GM21367 (cell line): Measurements from ENCODE around the gene ARRB1.
"Not testable (repeated sequence)": the region's sequence is repeated elsewhere in the genome, so short reads cannot be mapped to it uniquely, and the experiment has no call there.

Experiments
- ATAC-seq: cut with Tn5 transposase; IDR thresholded peaks from one replicate; pipeline ENCODE4 v1.9.1; 2021; ENCODE audit not compliant: unreplicated experiment

The ARRB1 gene

DNA sequence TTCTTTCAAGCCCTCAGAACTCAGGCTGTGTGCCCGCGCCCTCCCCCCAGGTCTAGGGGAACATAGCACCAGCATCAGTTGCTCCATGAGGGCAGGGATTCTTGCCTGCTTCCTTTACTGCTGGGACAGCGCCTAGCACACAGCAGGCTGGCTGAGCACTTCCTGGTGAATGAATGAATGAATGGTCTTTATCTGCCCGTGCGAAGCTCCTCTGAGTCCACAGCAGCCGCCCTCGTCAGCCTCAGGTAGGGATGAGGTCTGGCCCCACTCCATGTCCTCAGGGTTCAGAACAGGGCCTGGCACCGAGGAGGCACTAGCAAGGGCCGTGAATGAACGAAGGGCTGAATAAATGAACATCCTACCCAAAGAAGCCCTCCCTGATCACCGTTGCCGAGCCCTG, 27.3 kb downstream of the ARRB1 start:
- ATAC-seq: no peak

DNA sequence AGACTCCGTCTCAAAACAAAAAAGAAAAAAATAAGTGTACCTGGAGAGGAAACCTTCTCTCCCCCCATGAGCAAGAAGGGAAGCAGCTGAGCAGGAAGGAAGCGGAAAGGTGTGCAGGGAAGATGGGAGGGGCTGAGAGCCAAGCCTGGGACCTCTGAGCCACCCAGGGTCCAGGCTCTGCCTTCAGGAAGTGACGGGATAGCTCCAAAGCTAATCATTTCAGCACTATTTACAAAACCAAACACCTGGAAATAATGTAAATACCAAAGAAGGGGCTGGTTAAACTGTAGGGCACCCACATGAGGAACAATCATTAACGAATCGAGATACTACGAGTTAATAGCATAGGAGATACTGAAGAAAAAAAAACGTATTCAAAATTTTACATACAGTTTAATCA, 27.9 kb downstream of the ARRB1 start:
- no peak for ATAC-seq

DNA sequence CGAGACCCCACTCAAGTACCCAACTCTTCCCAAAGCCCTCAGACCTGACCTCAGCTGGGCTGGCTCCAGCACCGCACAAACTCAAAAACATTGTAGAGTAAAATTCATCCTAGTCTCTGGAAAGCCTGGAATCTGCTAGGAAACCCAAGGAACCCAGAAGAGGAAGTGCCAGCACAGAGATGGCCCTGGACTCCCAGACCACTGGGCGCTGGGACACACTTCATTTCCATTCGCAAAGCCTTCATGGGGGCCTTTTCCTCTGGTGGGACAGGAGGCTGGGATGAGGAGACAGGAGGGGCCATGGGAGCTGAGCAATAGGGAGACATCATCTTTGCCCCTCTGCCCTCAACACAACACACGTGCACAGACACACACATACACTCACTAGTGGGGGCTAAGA, 30.8 kb downstream of the ARRB1 start:
- no peak for ATAC-seq

DNA sequence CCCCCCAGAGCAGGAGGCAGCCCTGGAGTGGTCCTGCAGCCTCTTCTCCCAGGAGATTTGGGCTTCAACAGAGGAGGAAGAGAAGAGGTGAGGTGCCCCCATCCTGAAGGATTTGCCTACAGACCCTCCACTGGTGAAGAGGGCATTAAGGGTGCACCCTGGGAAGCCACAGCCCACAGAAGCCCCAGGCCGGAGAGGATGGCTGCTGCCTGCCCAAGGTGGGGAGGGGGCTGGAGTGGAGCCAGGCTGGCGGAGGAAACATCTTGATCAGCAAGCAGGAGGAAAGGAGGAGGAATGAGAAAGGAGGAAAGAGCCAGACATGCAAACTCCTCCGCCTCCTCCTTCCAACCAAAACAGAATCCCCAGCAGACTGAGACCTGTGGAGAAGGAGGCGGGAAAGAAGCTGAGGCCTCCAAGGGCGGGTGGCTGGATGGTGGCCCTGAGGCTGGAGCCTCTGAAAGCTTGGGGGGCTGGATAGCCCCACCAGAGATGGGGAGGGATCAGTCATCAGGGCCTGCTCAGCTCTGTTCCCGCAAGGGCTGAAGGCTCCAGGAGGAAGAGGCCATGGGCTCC, 31.3 kb downstream of the ARRB1 start:
- ATAC-seq: no peak

DNA sequence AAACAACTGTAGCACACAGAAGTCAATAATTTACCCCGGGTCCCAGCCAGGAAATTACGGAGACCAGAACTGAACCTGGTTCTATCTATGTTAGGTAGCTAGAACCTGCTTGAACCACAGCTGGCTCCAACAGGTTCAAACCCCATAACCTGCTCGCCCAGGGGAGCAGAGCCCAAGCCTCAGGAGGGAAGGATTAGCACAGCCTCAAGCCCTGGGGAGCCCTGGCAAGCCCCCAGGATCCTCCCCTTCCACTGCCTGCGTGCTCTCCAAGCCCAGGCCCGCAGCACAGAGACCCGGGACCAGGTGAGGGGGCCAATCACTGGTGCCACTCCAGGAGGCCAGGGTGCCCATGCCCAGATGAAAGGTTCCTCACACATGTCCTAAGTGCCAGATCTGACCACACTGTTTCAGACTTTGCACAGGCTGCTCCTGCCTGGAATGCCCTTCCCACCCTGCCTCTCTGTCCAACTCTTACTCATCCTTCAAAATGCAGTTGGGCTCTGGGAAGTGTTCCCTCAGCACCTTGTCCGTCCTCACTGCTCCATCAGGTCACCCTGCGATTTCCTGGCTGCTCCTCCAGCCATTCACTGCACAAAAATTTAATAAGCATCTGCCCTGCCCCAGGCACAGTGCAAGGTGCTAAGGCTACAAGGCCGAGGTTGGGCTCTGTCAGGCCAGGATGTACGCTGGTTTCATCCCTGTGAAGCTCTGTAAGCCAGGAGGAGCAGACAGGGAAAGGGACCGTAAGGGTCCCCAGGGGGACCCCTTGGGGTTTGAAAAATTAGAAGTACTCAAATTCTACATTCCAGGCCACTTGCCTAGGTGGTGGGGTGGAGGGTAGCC, 32.2 kb downstream of the ARRB1 start:
- ATAC-seq: no peak

DNA sequence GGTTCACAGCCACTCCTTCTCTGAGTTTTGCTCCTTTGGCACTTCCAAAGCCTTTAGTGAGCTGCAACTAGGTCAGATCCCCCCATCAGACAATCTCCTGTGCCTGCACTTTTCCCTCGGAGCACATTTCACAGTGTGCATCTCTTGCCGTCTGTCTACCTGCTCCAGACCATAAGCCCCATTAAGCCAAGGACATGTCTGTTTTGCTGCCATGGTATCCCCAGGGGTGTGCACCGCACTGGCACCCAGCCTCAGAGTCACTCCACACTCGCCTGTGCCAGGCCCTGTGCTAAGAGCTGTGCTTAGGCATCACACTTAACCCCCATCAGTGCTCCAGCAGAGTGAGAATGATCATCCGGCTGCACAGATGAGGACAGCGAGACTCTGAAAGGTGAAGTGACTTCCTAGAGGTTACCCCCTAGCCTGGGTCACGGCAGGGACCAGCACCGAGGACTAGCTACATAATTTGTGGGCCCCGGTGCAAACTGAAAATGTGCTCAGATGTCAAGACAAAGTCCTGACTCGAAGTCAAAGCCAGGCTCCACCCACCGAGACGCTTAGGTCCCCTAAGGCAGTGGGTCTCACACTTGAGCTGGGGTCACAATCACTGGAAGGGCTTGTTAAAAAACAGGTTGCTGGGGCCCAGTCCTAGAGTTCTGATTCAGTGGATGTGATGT, 33.9 kb downstream of the ARRB1 start:
- ATAC-seq: no peak

DNA sequence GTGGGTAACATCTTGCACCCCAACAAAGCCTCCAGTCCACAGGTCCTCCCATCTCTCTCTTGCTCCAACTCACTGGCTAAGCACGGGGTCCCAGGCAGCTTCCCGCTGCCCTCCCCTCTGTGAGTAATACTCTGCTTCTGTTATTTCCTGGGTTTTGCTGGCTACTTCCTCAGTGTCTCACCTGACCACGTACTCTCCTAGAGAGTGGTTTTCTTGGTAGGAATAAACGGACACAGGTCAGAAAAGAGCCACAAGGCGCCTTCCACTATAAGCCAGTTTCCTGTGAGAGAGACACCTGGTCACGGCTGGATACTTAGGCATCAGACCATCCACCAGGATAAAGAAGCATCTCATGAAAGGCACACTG, 36.0 kb downstream of the ARRB1 start:
- ATAC-seq: no peak

DNA sequence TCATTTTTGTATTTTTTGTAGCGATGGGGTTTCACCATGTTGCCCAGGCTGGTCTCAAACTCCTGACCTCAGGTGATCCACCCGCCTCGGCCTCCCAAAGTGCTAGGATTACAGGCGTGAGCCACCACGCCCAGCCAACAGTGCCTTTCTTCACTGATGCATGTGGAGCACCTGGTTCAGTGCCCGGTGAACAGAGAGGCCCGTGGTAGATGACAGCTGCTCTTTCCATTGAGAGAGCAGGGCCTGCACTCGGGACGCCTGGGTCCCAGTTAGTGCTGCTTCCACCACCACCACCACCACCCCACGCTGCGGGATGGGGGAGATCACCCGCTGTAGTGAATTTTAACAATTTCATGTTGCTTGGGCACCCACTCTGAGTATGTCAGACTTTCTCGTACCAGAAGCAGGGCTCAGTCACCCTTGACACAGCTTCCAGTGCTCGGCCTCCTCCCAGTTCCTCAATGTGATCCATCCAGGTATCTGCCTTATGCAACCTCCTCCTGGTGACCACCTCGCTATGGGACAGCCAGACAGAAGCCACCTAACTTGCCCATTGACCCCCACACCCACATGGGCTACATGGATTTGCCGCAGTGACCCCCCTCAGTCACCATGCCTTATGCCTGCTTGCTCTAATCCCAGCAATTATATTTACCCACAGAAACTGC, 36.6 kb downstream of the ARRB1 start:
- no peak for ATAC-seq

DNA sequence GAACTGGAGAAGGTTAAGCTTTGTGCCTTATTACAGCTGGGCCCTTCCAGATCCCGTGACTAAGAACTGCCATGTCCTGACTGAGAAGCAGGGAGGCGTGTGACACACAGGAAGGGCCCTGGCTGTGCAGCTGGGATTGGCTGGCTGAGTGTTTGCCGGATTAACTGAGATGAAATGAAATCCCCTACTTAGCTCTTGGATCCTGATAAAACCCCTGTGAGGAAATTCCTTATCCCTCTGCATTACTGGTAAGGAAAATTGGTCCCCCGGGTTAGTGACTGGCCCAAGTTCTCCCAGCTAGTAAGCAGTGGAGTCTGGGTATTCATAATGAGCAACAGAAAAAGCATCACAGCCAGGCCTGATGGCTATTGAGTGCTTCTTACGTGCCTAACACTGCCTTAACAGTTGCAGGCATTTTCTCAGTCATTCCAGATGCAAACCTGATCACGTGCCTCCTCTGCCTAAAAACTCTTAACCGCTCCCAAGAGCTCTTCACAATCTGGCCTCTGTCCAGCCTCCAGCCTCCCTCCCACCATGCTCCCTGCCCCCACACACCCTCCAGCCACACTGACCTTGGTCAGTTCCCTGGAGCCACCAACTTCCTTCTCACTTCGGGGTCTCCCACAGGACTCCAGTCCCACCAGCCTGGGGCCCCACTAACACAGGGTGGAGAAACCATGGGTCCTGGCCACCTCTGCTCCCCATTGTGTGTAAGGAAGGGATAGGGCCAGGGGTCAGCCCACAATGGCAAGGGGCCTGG, 37.8 kb downstream of the ARRB1 start:
- no peak for ATAC-seq

DNA sequence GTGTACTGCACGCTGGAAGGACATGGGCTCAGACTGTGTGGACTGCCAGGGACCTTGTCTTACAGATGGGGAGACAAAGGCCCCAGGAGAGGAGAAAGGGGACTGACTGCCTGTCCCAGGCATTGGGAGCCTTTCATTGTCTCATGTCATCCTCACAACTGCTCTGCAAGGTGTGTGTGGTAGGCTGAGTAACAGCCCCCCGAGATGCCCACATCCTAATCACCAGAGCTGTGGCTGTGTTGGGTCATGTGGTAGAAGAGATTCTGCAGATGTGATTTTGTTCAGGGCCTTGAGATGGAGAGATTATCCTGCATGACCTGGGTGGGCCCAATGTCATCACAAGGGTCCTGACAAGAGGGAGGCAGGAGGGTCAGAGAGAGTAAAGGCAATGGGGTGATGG, 39.1 kb downstream of the ARRB1 start:
- ATAC-seq: no peak

DNA sequence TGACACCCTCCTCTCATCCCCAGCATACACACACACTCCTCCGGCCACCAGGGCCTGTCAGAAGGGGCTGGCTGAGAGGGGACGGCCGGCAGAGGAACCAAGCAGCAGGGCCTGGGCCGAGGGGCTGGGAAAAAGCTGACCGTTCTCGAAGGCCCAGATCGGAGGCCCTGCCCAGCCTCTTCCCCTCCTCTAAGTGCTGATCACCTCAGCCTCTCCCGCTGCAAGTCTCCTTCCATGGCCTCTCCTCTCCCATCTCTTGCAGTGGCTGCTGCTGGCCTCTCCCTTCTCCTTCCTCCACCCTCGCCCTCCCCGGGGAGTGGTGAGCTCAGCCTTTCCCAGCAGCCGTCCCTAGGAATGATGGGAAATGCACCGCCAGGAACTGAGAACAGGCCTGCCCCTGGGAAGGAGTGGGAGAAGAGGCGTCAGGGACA, 39.6 kb downstream of the ARRB1 start:
- no peak for ATAC-seq

DNA sequence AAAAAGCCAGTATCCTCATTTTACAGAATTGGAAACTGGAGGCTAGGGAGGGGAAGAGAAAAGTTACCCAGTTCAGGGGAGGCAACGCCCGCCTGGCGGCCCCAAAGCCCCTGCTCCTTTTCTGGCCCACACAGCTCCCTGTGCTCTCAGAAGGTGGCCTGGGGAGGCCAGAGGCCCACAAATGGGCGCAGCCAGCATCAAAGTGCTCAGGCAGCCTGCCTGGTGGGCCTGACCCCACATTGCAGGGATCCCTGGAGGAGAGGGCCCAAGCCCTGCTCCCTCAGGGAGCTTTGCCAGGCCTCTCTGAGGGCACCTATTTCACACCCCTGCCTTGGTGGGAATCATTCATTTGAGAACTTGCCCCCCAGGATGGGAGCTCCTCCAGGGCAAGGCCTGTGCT, 42.5 kb downstream of the ARRB1 start:
- ATAC-seq: no peak

DNA sequence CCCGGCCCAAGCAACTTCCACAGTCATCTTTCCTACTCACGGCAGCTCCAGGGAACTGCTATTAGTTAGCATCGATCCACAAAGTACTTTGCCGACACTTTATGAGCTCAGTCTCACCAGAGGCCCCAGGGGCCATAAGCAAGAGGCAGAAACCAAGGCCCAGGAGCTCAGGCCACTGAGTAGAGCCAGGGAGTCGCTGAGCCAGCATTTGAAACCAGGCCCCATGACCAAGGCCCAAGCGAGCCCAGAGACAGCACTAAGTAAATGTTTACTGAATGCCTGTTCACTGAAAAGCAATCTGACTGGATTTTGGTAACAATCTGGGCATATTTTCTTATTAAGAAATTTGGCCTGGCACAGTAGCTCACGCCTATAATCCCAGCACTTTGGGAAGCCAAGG, 43.3 kb downstream of the ARRB1 start:
- no peak for ATAC-seq

DNA sequence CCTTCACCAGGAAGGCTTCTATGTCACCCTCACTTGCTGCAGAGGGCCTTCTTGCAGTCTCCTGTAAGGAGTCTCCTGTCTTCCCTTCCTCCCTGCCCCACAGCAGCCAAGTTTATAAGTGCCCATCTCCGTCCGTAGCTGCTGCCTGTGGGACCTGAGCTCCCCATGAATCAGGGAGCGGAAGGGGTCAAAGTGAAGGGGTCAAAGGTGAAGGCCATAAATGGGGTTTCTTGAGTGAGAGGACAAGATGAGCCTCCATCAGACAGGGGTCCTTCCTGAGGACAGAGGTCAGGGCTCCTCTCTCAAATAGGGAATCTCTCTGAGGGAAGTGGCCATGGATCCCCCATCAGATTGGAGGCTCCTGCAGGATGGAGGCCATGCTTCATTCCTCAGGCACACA, 44.4 kb downstream of the ARRB1 start:
- ATAC-seq: no peak

DNA sequence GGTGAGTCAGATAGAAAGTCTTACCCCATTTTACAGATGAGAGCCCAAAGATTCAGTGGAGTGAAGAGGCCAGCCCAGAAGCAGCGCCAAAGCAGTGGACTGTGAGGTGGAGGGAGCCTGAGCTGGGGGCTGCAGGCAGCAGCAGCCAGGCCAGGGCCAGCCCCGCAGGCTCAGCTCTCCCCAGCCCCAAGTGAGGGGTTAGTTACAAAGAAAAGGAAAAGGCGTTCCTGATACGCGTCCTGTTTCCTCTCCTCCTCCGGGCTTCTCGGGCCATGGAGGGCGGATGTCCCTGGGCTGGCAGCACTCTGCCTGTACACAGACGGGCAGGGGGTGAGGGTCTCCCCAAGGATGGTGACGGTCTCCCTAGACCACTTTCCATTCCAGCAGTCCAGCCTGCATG, 44.9 kb downstream of the ARRB1 start:
- no peak for ATAC-seq

DNA sequence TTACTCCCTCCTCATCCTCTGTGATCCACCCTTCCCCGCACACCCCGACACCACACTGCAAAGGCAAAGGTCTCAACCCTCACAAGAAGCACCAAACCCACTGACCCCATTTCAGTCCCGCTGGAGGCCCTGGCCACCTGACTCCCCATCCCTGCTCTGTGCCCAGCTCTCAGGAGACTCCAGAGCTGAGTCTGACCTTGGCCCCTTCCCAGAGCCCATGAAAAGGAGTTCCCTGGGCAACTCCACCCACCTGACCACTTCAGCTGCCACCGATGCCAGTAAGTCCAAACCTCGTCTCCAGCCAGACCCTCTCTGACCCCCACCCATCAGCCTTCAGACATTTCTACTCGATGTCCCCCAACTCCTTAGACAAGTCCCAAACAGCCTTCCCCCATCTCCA, 45.5 kb downstream of the ARRB1 start:
- no peak for ATAC-seq

DNA sequence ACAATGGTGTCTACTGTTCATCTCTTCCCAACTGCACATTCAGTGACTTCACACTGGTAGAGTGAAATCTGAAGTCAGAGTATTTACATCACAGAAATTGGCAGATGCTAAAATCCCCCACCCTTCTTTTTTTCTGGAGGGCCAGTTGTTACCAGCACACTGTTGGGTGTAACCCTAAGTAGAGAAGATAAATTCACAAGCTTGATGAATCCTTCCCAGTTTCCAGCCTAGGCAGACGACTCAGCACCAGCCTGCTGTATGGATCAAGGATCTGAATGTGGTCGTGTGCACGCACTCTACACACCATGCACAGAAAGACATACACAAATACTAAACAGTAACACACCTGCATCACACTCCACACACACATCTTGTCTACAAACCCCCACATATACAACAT, 46.0 kb downstream of the ARRB1 start:
- no peak for ATAC-seq

DNA sequence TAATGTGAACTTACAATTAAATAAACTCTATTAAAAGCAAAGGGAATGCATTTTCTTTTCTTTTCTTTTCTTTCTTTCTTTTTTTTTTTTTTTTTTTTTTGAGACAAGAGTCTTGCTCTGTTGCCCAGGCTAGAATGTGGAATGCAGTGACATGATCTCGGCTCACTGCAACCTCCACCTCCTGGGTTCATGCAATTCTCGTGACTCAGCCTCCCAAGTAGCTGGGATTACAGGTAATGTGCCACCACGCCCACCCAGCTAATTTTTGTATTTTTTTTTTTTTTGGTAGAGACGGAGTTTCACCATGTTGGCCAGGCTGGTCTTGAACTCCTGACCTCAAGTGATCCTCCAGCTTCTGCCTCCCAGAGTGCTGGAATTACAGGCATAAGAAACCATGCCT, 46.5 kb downstream of the ARRB1 start:
- not testable (repeated sequence) for ATAC-seq

DNA sequence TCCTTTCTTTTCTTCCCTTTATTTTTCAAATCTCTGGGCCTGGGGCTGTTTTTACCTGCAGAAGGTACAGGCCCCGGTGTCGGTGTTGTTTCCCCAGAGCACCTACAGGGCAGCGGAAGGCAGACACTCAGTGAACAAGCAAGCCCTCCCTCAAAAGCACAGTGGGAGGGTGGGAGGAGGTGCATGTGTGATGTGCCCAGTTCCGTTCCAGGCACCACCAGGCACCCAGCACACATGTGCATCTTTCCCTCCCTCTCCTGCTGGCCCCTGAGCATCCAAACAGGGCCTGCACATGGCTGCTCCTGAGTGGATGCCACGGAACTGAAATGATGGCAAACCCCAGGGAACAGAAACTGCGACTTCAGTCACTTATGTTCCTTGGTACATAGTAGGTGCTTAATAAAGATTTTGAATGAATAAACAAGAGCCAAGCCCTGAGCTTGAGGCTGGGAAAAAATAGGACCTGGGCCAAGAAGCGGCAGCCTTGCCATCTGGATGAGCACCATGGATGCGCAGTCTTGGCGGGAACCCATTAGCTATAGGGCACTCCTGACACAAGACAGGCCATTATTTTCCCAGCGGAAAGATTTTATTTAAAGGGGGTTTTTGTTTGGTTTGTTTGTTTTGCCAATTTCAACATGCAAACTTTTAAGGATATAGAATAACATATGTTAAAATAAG, 47.8 kb downstream of the ARRB1 start:
- no peak for ATAC-seq

DNA sequence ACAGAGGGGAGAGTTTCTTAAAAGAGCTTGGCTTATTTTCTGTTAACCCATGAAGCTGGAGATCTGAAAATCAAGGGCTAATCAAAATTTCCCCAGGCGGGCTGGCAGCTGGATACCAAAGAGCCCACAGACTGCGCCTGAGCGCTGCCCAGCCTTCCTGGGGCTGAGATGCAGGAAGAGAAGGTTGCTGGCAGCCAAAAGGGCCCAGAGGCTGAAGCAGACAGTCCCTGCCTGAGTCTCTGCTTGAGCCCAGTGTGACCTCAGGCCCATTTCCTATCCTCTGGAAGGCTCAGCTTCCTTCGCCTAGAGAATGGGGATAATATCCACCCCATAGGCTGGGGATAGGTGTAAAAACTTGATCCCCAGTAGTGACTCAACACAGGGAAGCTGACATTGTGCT, 49.1 kb downstream of the ARRB1 start:
- no peak for ATAC-seq
